ENCODE measurements around the gene CHST13. TPM values are rescaled to one million over a fixed set of nuclear protein-coding genes. Genes with fewer than 3 reads are reported as not detected.

Gene CHST13
- total RNA-seq, 1 donor from 2014 or later: not detected

- Histone ChIP-seq H3K27me3 (ENCODE audit: control insufficient read depth, insufficient read depth, low read length) (no peaks in the 10 kb centered on the region), H3K36me3 (ENCODE audit: control insufficient read depth, insufficient read depth, low read length) (no peaks in the 10 kb centered on the region), H3K4me3 (ENCODE audit: low read depth, low read length) (no peak overlapping the region)
- TF ChIP-seq, protein P1, sequence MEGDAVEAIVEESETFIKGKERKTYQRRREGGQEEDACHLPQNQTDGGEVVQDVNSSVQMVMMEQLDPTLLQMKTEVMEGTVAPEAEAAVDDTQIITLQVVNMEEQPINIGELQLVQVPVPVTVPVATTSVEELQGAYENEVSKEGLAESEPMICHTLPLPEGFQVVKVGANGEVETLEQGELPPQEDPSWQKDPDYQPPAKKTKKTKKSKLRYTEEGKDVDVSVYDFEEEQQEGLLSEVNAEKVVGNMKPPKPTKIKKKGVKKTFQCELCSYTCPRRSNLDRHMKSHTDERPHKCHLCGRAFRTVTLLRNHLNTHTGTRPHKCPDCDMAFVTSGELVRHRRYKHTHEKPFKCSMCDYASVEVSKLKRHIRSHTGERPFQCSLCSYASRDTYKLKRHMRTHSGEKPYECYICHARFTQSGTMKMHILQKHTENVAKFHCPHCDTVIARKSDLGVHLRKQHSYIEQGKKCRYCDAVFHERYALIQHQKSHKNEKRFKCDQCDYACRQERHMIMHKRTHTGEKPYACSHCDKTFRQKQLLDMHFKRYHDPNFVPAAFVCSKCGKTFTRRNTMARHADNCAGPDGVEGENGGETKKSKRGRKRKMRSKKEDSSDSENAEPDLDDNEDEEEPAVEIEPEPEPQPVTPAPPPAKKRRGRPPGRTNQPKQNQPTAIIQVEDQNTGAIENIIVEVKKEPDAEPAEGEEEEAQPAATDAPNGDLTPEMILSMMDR (IDR thresholded peaks at IDR 0.05; ENCODE audit: insufficient read depth, low read length, poor library complexity, severe bottlenecking): no peak
- DNase-seq (ENCODE audit: low read depth): no peak
Observed at GRCh38 chr3:126478581-126479310, 45.2 kb upstream of the CHST13 start.

DNA sequence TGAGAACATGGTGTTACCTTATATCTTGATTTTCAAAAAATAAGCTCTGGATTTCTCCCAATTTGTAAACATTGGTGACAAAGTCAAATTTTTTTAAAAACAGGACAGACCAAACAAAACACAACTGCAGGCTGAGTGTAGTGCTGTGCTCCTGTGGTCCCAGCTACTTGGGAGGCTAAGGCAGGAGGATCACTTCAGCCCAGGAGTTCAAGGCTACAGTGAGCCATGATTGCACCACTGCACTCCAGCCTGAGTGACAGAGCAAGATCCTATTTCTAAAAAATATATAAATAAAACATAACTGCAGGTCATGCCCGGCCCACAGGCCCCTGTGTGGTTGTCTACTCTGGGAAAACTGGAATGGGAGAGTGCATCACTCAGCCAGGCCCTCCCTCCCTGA lies 44.3 kb upstream of the CHST13 start:
- Histone ChIP-seq H3K36me3 (ENCODE audit: control insufficient read depth, insufficient read depth, low read length) (no peaks in the 10 kb centered on the region), H3K27me3 (ENCODE audit: control insufficient read depth, insufficient read depth, low read length) (no peaks in the 10 kb centered on the region), H3K4me3 (ENCODE audit: low read depth, low read length) (no peak overlapping the region)
- no peak for DNase-seq (ENCODE audit: low read depth)
- TF ChIP-seq, protein P1 (IDR thresholded peaks at IDR 0.05; ENCODE audit: insufficient read depth, low read length, poor library complexity, severe bottlenecking): no peak

GRCh38 chr3:126480206-126480605 lies 43.7 kb upstream of the CHST13 start:
- TF ChIP-seq, protein P1 (IDR thresholded peaks at IDR 0.05; ENCODE audit: insufficient read depth, low read length, poor library complexity, severe bottlenecking): no peak
- DNase-seq (ENCODE audit: low read depth): no peak
- H3K36me3 ChIP-seq (ENCODE audit: control insufficient read depth, insufficient read depth, low read length): no peaks in the 10 kb centered on the region
- H3K27me3 ChIP-seq (ENCODE audit: control insufficient read depth, insufficient read depth, low read length): no peaks in the 10 kb centered on the region
- no peak overlapping the region for H3K4me3 ChIP-seq (ENCODE audit: low read depth, low read length)

DNA sequence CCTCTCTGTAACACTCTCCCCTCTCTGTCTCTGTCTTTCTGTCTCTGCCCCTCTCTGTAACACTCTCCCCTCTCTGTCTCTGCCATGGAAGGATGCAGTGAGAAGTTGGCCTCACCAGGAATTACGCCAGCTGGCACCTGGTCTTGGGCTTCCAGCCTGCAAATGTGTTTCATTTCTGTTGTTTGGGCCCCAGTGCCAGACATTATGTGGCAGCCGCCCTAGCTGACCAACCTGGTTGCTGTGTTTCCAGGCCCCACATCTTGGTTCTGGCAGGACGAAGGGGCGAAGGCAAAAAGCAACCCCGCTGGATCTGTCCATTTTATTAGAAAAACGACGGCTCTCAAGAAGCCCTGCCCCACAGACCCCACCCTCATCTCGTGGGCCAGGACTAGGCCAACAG lies 43.1 kb upstream of the CHST13 start:
- no peaks in the 10 kb centered on the region for H3K27me3 ChIP-seq (ENCODE audit: control insufficient read depth, insufficient read depth, low read length)
- no peaks in the 10 kb centered on the region for H3K36me3 ChIP-seq (ENCODE audit: control insufficient read depth, insufficient read depth, low read length)
- H3K4me3 ChIP-seq (ENCODE audit: low read depth, low read length): no peak overlapping the region
- no peak for DNase-seq (ENCODE audit: low read depth)
- TF ChIP-seq, protein P1 (IDR thresholded peaks at IDR 0.05; ENCODE audit: insufficient read depth, low read length, poor library complexity, severe bottlenecking): no peak

GRCh38 chr3:126481808-126482502 lies 42.0 kb upstream of the CHST13 start:
- H3K36me3 ChIP-seq (ENCODE audit: control insufficient read depth, insufficient read depth, low read length): no peaks in the 10 kb centered on the region

More at GRCh38 chr3:126481808-126482502, 42.0 kb upstream of the CHST13 start:
- DNase-seq (ENCODE audit: low read depth): no peak
- Histone ChIP-seq H3K27me3 (ENCODE audit: control insufficient read depth, insufficient read depth, low read length) (no peaks in the 10 kb centered on the region), H3K4me3 (ENCODE audit: low read depth, low read length) (no peak overlapping the region)
- TF ChIP-seq, protein P1 (IDR thresholded peaks at IDR 0.05; ENCODE audit: insufficient read depth, low read length, poor library complexity, severe bottlenecking): no peak

Data from kidney epithelial cell (primary cell).